ENCODE results near the gene NMRK1.

NMRK1 gene

GRCh38 chr9:75063556-75064305, 24.2 kb downstream of the NMRK1 start:
- DNase-seq (ENCODE audit: low read depth in 2 of 3, low spot score in 2 of 3): no peak

DNA sequence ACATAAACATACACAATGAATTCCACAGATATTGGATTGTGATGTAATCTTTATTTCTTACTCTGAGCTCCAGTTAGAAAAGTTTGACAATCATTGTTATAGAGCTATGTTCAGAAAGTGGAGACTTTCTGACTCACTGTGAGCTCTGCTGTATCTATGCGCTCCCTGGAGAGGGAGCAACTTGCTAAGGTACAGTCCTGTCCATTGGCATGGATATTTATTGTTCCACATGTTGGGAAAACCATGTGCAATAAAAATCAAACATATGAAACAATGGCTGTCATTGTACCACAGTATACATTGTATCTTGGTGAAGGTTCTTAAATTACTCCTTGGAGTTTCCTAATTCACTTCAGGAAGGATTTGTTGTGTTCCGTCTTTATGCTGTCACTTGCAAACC, 26.8 kb downstream of the NMRK1 start:
- DNase-seq (ENCODE audit: low read depth in 2 of 3, low spot score in 2 of 3): no peak

GRCh38 chr9:75054368-75055001, 33.5 kb downstream of the NMRK1 start:
- no peak for DNase-seq (ENCODE audit: low read depth in 2 of 3, low spot score in 2 of 3)

GRCh38 chr9:75053869-75054268, 34.1 kb downstream of the NMRK1 start:
- DNase-seq (ENCODE audit: low read depth in 2 of 3, low spot score in 2 of 3): no peak

GRCh38 chr9:75051285-75051684, 36.7 kb downstream of the NMRK1 start:
- DNase-seq (ENCODE audit: low read depth in 2 of 3, low spot score in 2 of 3): no peak

- DNase-seq (ENCODE audit: low read depth in 2 of 3, low spot score in 2 of 3): no peak
Observed at GRCh38 chr9:75047506-75047905, 40.4 kb downstream of the NMRK1 start.

DNA sequence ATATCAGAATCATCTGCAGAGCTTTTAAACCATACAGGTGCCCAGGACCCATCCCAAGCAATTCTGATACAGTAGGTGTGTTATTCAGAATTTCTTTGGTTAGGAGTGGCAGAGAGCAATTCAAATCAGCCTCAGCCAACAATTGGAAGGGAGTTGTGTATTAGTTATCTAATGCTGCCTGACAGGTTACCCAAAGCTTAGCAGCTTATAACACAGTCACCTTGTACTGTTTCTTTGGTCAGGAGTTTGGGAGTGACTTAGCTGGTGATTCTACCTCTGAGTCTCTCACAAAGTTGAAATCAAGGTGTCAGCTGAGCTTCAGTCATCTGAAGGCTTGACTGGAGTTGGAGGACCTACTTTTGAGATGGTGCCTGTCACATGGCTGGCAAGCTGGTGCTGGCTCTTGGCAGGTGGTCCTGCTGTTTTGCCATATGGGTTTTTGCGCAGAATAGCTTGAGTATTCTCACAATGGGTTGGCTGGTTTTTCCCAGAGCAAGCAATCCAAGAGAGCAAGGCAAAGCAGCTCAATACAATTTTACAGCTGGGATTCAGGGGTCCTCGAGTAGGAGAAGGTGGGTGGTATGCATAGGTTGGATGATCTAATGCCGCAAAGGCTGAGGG, 41.1 kb downstream of the NMRK1 start:
- DNase-seq (ENCODE audit: low read depth in 2 of 3, low spot score in 2 of 3): no peak

DNA sequence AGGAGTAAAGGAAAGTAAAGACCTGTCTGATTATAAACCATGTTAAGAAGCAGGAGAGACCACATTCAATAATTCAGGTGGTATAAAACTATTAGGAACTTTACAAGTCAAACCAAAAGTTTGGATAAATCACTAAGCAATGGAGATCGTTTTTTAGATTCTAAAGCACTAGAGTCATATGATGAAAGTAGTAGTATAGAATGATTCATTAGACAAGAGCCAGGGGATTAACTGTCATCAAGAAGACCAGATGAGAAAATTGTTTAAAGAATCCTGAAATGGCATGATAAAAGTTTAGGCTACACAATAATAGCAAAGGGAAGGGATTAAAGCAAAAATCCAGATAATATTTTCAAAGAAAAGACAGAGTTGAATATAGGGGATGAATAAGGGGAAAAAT, 46.9 kb downstream of the NMRK1 start:
- DNase-seq (ENCODE audit: low read depth in 2 of 3, low spot score in 2 of 3): no peak

DNA sequence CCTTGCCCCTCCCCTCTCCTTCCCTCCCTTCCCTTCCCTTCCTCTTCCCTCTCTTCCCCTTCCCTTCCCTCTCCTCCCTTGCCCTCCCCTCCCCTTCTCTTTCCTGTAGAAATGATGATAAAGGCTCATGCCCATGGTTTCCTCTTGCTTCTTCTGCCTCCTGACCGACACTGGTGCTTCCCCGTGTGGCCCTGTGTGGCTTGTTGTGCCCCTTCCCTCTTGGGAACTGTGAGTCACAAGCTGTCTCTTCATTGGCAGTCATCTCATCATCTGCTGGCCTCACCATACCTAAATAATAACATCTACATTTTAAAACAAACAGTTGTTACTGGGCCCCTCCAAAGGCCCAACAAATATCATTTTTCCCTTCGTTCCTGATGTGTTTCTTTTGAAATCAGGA, 48.2 kb downstream of the NMRK1 start:
- no peak for DNase-seq (ENCODE audit: low read depth in 2 of 3, low spot score in 2 of 3)

- DNase-seq (ENCODE audit: low read depth in 2 of 3, low spot score in 2 of 3): no peak
Observed at GRCh38 chr9:75039009-75039408, 48.9 kb downstream of the NMRK1 start.

DNA sequence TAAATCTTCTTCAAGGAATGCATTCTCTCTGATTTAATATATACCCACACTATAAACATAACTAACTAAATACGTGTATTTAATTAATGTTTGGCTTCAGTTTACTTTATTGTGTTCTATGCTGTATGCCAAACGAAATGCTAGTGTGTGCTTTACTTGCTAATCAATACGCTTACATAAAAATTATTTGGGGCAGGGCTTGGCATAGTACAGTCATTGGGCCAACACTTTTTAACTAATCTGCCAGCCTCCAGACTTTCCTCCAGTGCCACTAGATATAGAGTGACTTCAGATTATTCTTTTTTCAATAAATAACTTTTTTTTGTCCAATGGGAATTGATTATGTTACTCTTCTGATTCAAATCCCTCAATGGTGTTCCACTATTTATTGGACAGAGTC, 51.2 kb downstream of the NMRK1 start:
- no peak for DNase-seq (ENCODE audit: low read depth in 2 of 3, low spot score in 2 of 3)

GRCh38 chr9:75033791-75034473, 54.0 kb downstream of the NMRK1 start:
- no peak for DNase-seq (ENCODE audit: low read depth in 2 of 3, low spot score in 2 of 3)

DNA sequence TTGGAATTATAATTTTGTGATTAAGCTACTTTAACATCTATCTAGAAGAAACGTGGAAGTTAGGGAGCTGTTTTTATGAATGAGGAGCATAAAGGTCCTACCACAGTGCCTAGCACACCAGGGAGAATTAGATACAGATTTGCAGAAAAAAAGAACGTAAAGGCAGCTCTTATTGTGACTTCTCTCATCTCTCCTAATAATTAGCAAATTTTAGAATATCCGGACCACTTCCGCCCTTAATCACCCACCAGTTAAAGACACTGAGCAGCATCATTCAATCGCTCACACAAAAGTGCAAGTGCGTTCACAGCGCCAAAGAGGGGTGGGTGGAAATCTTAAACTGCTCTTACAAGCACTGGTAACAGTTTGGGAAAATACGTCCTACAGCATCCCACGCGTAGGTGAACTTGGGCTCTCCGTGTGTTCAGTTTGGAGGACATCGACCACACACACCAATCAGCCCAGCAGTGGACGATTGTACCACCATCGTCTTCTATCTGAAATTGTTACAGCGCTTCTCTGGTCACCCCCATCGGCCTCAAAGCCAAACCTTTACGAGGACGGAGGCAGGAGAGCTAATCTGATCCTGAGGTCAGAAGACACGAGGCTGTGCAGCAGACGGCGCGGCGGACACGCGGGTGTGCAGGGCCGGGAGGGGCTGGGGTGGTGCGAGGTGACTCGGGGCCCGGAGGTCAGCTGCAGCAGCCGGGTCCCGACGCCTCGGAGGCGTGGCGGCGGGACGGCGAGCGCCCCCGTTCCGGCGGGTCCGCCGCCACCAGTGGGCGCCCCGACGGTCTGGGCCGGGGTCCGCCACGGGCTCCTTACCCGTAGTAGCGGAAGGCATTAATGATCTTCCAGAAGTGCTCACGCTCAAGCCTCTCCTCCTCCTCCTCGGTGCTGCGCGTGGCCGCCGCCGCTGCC, 60.5 kb downstream of the NMRK1 start:
- DNase-seq (ENCODE audit: low read depth in 2 of 3, low spot score in 2 of 3): peak; percentile 18 to 35 (median 29)

DNA sequence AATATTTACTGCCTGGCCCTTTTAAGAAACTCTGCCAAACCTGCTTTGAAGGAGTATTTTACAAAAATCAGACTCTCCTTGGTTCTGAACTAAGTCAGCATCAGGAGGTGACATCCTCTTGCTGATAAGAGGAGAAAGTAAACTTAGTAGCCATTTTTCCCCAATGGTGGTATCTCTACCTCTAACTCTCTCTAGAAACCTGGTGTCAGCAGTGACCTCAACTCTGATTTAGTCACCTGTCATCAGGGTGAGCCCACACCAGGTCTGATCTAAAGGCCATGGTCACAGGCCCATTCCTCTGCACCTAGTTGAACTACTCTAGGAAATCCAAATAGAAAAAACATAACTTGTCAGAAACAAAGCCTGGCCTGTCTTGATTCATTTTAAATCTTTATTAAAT, 64.1 kb downstream of the NMRK1 start:
- no peak for DNase-seq (ENCODE audit: low read depth in 2 of 3, low spot score in 2 of 3)

GRCh38 chr9:75019654-75020053, 68.3 kb downstream of the NMRK1 start:
- no peak for DNase-seq (ENCODE audit: low read depth in 2 of 3, low spot score in 2 of 3)

GRCh38 chr9:75019022-75019421, 68.9 kb downstream of the NMRK1 start:
- DNase-seq (ENCODE audit: low read depth in 2 of 3, low spot score in 2 of 3): no peak

- DNase-seq (ENCODE audit: low read depth in 2 of 3, low spot score in 2 of 3): no peak
Observed at GRCh38 chr9:75017378-75017777, 70.6 kb downstream of the NMRK1 start.

- no peak for DNase-seq (ENCODE audit: low read depth in 2 of 3, low spot score in 2 of 3)
Observed at GRCh38 chr9:75013735-75014134, 74.2 kb downstream of the NMRK1 start.

Data from activated CD8-positive, alpha-beta memory T cell treated with anti-CD3 and anti-CD28 coated beads for 48 hours (primary cell).